Amniotic stem cell (primary cell): ENCODE measurements around the gene IQUB.
"Not testable (repeated sequence)": the region's sequence is repeated elsewhere in the genome, so short reads cannot be mapped to it uniquely, and the experiment has no call there.

ENCODE experiments used
- DNase-seq: peaks from one replicate; lab custom pipeline; 2025; lab: John Stamatoyannopoulos, UW

The IQUB gene

DNA sequence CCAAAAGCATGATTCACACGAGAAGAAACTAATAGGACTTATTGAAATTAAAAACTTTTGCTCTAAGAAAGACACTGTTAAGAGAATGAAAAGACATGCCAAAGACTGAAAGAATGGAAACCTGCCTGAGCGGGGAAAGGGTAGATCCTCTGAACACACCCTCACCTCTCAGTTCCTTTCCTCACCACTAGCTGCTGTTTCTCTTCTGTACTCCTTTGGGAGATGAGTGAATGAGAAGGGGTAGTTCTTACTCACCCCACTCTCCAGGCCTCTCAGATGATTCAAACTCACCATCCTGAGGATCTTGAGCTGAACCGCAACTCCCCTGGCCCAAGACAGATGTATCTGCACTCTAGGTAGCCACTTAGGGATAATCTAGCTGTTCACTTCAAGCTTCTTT, 41.9 kb downstream of the IQUB start:
- no peak for DNase-seq

DNA sequence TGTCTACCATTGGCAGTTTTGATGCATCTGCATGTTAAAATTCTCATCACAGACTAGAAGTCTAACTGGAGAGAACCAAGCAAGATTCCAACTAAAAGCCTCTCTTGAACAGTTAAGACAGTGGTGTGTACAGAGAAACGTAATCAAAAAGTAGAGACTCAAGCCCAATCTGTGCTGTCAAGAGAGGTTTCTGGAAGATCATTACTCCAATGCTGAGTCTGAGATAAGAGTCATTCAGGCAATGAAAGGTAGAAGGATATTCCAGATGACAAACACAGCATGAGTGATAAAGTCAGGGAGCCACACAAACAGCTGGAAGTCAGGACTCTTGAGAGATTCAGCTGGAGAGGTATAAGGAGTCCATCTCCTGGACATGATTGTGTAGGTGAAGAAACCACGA, 48.7 kb downstream of the IQUB start:
- DNase-seq, result no peak

DNA sequence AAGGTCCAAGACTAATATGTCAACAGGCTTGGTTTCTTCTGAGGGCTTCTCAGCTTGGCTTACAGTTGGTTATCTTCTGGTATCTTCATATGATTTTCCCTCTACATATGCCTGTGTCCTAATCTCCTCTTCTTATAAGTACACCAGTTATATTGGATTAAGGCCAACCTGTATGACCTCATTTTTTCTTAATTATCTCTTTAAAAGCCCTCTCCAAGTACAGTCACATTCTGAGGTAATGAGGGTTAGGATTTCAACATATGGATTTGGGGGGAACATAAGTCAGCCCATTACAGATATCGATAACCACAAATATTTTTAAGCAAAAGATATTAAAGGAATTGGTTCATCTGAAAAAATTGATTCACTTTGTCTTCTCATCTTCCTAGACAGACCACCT, 49.2 kb downstream of the IQUB start:
- no peak for DNase-seq

DNA sequence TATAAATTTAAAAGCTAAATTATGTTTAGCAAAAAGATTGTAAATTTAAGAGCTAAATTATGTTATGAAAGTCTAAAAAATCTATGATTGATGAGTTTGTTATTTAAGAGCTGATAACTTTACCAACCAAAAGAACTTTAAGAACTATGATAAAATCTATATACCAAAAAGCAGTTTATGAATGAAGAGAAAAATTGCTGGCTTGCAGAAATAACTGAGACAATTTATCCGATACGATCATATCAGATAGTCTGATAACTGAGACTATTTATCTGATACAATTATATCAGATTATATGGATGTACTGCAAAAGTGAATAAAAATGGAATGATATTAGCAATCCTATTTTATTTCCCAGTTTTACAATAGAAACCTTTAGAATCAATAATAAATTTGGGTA, 50.2 kb downstream of the IQUB start:
- DNase-seq, result no peak

DNA sequence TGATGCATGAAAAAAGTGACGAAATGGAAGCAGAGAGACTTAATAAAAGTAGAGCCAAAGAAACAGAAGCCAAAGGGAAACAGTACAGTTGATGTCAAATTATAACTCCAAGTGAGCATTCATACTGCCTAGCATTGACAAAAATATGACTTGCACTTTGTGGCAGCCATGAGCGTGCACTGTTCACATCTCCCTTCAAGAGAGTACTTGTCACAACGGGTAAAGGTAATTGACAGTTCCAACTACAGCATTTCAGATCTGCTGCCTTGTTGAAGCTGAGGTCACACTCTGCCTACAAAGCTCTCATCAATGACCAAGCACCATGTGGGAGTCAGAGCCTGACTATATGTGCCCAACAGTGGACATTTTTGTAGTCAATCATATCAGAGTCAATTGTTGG, 54.3 kb downstream of the IQUB start:
- no peak for DNase-seq

DNA sequence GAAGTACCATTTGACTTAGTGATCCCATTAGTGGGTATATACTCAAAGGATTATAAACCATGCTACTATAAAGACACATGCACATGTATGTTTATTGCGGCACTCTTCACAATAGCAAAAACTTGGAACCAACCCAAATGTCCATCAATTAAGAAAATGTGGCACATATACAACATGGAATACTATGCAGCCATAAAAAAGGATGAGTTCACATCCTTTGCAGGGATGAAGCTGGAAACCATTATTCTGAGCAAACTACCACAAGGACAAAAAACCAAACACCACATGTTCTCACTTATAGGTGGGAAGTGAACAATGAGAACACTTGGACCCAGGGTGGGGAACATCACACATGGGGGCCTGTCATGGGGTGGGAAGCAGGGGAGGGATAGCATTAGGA, 56.3 kb downstream of the IQUB start:
- not testable (repeated sequence) for DNase-seq

DNA sequence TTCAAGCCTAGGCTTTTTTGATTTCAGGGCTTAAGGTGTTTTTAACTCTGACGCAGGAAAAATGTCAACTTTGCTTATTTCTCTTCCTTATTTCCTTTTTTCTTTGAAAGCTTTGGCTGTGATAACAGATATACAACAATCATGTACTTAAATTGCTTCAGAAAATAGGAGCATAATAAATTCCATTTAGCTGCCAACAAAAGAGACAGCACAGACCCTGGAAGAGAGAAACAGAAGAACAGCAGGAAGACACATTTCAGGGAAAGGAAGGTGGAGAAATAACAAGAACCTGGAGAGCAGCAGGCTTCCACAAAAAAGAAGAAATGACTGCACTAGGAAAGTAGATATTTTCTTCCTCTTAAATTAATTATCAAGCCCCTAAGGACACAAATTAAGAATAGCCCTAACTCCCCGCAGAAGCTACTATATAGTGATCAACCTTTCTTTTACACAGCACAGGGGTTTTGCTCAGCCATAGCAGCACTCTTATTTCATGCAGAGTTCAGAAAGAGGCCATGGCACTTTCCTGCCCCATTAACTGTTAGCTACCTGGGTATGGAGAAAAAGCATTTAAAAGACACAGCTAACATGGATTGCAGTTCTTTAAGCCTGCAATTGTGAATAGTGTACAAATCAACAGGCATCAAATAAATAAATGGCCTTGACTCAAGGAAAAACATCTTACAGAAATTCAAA, 61.5 kb downstream of the IQUB start:
- no peak for DNase-seq

DNA sequence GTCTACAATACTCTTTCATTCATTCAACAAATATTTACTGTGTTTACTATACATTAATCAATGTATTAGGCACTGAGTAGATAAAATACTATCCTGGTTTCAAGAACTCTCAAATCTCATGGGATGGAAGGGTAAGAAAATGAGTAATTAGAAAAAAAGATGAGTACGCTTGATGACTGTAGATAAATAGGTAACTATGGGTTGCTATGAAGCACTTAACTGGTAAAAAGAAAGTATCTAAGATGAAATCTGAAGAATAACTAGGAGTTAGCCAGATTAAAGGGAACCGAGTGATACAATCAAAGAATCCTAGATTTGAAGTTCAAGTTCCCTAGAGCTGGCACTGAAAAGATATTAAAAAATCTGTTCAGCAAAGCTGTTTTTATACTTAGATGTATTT, 62.1 kb downstream of the IQUB start:
- DNase-seq, result no peak

DNA sequence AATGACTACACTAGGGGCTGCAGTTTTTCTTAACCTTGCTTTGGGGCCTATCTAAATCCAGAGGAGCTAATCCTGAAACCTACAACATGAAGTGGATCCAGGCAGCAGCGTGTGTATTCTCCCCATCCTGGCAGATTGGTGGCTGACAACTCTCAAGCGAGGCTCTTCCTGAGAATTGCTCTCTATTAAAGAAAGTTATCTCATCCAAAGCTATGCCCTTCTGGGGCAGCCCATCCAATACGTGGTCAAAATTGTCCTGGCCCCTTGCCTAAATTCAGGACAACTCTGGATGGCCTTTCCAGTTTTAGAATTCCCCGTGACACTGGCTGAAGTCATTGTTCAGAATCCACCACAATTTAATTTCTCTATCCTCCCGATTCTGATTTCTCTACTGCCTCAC, 66.1 kb downstream of the IQUB start:
- DNase-seq, result no peak

DNA sequence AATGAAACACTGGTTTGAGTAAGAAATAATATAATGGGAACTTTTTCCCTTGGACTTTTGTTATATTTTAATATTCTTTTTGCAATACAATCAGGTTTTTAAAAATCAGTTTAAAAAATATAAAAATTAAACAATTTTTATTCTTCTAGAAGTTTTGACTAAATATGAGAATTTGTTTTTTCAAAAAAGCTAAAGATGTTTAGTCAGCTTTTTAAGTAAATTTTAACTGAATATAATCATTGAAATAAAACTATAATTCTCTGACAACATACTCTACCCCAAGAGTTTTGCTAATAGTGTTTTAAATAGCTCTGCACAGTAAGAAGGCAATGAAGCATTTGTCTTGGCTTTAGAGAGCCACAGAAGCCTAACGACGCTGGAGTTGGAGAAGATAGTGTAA, 70.5 kb downstream of the IQUB start:
- no peak for DNase-seq

DNA sequence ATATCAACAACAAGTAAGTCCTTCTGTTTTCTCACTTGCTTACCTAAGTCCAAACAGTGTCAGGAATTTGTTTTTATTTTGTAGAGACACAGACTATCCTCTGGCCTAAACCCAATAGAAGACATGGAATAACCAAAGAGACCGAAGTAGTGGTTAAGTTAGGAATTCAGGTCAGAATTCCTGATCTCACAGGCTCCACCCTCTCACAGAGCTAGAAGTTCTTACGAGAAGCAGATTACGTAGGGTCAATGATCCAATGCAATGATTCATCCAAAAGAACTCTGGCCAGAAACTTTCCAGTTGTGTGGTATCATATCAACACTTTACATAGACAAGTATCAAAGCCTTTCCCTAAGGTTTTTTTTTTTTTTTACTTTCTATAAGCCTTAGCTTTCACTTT, 73.8 kb downstream of the IQUB start:
- DNase-seq, result no peak

DNA sequence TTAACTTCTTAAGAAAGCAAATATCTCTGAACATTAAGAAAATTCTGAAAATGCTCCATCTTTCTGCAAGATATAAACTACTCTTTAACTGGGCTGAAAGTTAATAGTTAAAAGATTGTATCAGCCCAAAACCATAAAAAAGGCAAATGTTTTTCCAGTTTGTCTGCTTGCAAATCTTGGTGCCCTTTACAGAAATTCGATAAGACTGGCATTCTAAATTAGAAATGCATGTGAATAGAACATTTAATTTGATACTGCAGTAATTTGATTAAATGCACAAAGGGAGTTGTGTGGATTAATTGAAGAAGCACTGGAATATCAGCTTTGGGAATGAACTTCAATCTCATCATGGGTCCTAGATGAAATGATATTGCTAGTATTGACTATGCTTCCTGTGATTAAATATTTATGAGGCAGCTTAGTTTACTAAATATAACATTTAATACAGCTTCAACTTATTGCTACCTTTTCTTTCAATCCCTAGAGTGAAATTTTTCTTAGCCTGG, 78.4 kb downstream of the IQUB start:
- DNase-seq, result no peak

DNA sequence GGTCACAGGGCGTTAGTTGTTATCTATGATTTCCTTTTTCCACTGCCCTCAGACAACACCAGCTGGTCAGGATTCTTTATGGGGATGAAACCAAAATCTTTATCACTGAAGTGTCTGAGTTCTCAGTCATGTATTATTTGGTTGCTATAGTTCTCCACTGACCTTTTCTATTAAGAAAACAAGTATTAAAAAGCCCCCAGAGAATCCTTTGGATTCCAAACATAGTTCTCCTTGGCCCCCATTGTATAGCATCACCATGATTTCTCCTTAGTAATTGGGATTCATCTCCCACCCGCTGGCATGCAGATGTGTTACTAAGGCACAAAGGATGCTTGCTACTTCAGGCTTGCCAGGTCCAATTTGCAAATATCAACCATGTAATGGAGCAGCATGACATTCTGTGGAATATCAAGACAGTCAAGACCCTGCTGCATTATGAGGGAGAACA, 94.3 kb downstream of the IQUB start:
- DNase-seq, result no peak

DNA sequence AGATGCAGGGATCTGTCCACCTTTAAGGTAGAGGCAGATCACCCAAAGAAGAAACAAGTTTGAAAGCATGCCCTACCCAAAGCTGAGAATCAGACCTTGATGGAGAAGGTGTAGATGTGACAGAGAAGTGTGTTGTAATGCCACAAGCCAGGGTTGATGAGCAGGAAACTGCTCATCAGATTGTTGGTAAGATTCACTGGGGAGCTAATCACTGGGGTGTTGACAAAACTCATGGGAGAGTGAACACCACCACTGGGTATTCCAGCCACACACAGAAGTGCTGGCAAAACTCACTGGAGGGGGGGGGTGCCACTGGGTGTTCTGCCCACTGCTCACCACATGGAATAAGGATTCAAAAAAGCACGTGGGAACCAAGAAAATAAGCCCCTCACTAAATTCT, 95.2 kb downstream of the IQUB start:
- DNase-seq, result no peak

DNA sequence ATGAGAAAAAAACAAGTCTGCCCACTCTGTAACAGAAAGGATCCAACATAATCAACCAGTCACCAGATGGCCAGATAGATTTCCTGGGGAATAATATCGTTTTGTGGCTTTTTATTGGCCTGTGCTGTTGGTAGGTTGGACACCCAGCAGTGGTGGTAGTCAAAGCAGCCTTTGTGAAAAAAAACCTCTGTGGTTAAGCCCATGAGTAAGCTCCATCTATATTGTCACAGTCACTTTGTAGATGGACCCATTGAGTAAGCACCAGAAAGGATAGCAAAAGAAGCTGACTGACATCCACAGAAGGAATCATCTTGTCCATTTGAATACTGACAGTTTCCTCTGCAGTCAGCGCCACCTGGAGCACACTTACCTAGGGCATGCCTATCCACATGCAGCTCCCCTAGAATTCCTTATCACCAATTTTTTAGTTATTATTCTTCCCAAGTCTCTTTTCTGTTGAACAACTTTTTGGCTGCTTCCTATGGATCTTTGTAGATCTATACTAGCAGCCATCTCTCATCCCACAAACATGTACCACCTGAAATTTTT, 96.9 kb downstream of the IQUB start:
- no peak for DNase-seq

DNA sequence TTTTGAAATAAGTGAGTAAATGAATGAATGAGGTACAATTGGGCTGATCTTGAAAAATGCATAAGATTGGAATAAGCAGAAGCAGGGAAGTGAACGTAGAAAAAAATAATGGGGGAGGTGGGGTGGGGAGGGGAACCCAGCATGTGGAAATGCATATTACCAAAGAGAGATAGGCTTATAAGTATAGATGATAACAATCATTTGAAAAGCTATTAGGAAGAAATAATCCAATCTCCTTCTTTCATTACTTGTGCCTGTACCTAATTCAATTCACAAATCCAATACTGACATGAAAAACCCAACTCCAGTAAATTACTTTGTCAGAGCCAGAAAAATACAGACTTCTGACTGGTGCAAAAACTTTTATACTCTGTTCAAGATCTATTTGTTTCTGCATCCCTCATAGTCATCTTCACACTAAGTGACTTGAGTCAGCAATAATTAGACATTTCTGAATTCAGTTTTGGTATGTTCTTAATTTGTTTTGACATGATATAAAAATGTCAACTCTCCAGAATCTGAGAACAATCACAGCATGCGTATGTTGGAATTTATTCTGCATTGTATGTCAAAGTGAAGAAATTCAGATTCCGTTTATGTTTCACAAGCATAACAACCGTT, 99.2 kb downstream of the IQUB start:
- DNase-seq, result no peak

DNA sequence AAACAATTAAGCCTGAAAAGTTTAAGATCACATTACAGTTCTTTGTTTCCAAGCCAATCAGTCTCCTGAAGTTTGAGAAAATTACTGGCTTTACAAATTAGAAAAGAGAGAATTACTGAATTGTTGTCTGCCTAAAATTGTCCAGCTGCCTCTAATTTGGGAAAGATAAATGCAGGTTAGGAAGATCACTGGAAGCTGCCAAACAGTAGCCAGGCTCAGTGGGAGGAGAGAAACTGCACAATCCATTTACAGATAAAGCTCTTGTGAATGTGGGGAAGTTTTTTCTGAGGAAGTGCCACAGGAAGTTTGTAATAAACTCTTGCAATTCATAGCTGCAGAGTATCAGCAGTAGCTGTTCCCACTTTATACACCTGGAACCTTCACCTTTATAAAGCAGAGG, 100.7 kb downstream of the IQUB start:
- DNase-seq, result no peak

DNA sequence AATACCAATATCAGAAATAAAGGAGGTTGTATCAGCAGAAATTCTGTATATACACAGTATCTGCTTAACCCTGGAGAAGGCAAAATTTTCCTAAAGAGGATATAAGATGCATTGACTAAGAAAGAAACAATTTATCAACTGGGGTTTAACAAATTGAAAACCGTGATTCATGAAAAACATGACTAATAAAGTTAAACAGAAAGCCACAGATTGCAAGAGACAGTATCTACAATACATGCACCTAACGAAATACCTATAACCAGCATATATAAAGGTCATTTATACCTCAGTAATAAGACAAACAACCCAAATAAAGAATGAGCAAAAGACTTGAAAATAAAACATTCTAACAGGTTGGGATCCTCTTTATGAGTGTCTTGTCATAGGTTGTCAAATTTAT, 101.8 kb downstream of the IQUB start:
- no peak for DNase-seq

DNA sequence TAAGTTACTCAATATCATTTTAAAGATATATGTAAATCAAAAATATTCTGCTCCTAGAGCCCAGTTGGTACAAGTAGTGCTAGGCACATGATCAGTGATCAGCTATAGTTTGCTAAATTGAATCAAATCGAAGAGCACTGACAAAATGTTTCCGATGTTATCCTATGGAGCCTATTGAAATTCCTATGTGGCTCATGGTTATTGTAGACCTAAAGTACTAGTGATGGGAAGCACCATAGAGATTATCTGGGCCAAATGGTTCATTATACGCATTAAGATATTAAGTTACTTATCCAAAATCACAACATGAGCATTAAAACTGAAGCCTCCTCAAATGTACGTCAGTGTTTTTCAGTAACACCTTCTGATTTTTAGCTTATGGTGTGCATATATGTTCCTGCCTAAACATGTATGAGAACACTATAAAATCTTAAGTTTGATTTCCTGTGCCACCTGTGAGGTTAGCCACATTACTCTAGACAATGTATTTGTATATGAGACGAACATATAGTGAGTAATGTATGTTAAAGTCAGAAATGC, 103.2 kb downstream of the IQUB start:
- no peak for DNase-seq

DNA sequence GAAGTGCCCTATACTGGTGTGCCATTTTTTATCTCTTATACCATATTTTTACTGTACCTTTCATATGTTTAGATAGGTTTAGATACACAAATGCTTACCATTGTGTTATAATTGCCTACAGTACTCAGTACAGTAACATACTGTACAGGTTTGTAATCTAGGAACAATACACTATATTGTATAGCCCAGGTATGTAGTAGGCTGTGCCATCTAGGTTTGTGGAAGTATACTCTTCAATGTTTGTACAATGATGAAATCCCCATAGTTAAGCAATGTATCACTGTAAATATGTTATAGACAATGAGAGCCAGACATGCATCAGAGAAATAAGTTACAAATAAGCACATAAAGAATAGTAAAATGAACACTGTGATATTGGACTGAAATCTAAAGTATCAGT, 109.1 kb downstream of the IQUB start:
- DNase-seq, result no peak

DNA sequence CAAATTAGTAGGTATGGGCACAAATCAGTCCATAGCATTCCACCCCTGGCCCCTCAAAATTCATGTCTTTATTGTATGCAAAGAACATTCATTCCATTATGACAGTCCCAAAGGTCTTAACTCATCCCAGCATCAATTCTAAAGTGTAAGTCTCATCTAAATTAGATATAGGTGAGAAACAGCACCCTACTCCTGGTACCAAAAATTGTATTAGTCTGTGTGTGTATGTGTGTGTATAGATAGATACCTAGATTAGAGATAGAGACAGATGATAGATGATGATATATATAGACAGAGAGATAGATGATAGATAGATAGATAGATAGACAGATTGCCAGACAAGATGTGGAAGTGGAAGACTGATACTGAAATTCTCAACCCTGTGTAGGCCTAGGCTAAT, 109.9 kb downstream of the IQUB start:
- DNase-seq, result no peak

DNA sequence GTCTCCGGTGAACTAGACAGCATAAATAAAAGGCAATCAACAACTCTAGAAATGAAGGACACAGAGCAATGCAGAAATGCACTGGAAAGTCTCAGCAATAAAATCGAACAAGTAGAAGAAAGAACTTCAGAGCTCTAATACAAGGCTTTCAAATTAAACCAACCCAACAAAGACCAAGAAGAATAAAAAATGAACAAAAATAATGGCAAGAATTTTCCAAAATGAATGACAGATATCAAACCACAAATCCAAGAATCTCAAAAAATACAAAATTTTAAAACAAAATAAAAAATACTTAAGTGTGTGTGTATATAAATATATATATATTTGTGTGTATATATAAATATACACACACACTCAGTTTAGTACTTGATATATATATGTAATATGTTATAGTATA, 110.8 kb downstream of the IQUB start:
- DNase-seq, result no peak

DNA sequence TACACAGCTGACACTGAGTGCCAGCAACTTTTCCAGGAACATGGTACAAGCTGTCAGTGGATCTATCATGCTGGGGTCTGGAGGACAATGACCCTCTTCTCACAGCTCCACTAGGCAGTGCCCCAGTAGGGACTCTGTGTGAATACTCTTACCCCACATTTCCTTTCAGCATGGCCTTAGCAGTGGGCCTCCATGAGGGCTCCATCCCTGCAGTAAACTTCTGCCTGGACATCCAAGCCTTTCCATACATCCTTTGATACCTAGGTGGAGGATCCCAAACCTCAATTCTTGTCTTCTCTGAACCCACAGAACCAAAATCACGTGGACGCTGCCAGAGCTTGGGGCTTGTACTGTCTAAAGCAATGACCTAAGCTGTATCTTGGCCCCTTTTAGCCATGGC, 116.8 kb downstream of the IQUB start:
- DNase-seq, result no peak
